Esophagus muscularis mucosa (tissue), 4 donors: ENCODE results near the gene ATAD1. TPM values are rescaled to one million over a fixed set of nuclear protein-coding genes. Genes with fewer than 3 reads are reported as not detected.
"Not testable (repeated sequence)": the region's sequence is repeated elsewhere in the genome, so short reads cannot be mapped to it uniquely, and the experiment has no call there.

Experiments
- DNase-seq: peaks from one replicate; pipeline ENCODE4 v3.0.0-alpha.2; 2017; ENCODE audit errors: extremely low spot score
- H3K27ac ChIP-seq, 4 donors: fragments of 200-600 bp; sonication (generic); replicated peaks in 1 of 4; 1 replicate in 3 of 4; 2 replicates in 1 of 4; pipeline ENCODE4 v1.5.1; 2016 to 2019; ENCODE audit warnings: mild to moderate bottlenecking in 1 of 4
- H3K27me3 ChIP-seq, 4 donors: fragments of 200-600 bp; sonication (generic); one replicate each; pipeline versions ENCODE4 v1.5.1 to v1.6.0; 2016 to 2019
- H3K36me3 ChIP-seq, 4 donors: fragments of 200-600 bp; sonication (generic); one replicate each; pipeline ENCODE4 v1.5.1; 2016 to 2019
- H3K4me1 ChIP-seq, 4 donors: fragments of 200-600 bp; sonication (generic); one replicate each; pipeline ENCODE4 v1.5.1; 2016 to 2019
- H3K4me3 ChIP-seq, 4 donors: fragments of 200-600 bp; sonication (generic); 1 replicate in 2 of 4; 2 replicates in 2 of 4; pipeline ENCODE4 v1.5.1; 2016 to 2019; ENCODE audit warnings: mild to moderate bottlenecking in 4 of 4, moderate library complexity in 1 of 4
- H3K9me3 ChIP-seq, 4 donors: fragments of 200-600 bp; sonication (generic); 1 replicate in 3 of 4; 2 replicates in 1 of 4; pipeline ENCODE4 v1.5.1; 2016 to 2019
- EP300 ChIP-seq: sonication (generic); formaldehyde crosslinking; IDR thresholded peaks from one replicate; pipeline ENCODE4 v1.6.1; 2017; ENCODE audit warnings: antibody characterized with exemption
- POLR2A ChIP-seq: fragments of 450-650 bp; IDR thresholded peaks from one replicate; pipeline ENCODE4 v1.6.1; 2017; ENCODE audit warnings: antibody characterized with exemption, moderate library complexity, mild to moderate bottlenecking, low read depth
- POLR2AphosphoS5 ChIP-seq, 2 donors: sonication (generic); formaldehyde crosslinking; IDR thresholded peaks; one replicate each; pipeline ENCODE4 v1.6.1; 2017; ENCODE audit warnings: antibody characterized with exemption in 2 of 2
- WGBS: methylation state at CpG from one replicate; pipeline ENCODE4 v1.1.5; 2018; 5-methylcytosine and 5-hydroxymethylcytosine counted together
- intact Hi-C: fragments of 100-400 bp; cut with DNase I; formaldehyde crosslinking; loops from one replicate; pipeline ENCODE4 v1.15.1; 2023
- total RNA-seq, 4 donors: library from RNA; depleted of rRNA; stranded (reverse); fragments of >200 nt; gene quantifications; one replicate each; pipeline versions ENCODE4 v1.1.0 to v1.2.1, GENCODE V29; 2016
- TF ChIP-seq, protein P1 (sequence below), 3 experiments: fragments of 200-600 bp in 2 of 3; fragments of 450-650 bp in 1 of 3; sonication (generic) in 2 of 3; IDR thresholded peaks; one replicate each; pipeline ENCODE4 v1.5.1; 2017 to 2019; ENCODE audit warnings: antibody characterized with exemption in 3 of 3, mild to moderate bottlenecking in 2 of 3, moderate library complexity in 1 of 3

Gene ATAD1
- total RNA-seq, 4 donors from 2014 or later, result 29.1 to 41.3 (median 36.1) TPM

GRCh38 chr10:87864496-87865059 lies 46.6 kb upstream of the ATAD1 start:
- 2% methylated on average over 16 of the region's 16 CpGs for WGBS
- Histone ChIP-seq H3K36me3 (no peaks in the 10 kb centered on the region), H3K4me1 (peaks cover 14 to 42% (median 36%) of the 10 kb centered on the region in 4 donors), H3K27ac (peak overlapping the region; percentile 93 to 99 (median 98)), H3K4me3 (peak overlapping the region; percentile 79 to 95 (median 87)), H3K9me3 (no peaks in the 10 kb centered on the region), H3K27me3 (no peaks in the 10 kb centered on the region)
- DNase-seq, result no peak
- TF ChIP-seq POLR2A, result no peak
- TF ChIP-seq, protein P1, sequence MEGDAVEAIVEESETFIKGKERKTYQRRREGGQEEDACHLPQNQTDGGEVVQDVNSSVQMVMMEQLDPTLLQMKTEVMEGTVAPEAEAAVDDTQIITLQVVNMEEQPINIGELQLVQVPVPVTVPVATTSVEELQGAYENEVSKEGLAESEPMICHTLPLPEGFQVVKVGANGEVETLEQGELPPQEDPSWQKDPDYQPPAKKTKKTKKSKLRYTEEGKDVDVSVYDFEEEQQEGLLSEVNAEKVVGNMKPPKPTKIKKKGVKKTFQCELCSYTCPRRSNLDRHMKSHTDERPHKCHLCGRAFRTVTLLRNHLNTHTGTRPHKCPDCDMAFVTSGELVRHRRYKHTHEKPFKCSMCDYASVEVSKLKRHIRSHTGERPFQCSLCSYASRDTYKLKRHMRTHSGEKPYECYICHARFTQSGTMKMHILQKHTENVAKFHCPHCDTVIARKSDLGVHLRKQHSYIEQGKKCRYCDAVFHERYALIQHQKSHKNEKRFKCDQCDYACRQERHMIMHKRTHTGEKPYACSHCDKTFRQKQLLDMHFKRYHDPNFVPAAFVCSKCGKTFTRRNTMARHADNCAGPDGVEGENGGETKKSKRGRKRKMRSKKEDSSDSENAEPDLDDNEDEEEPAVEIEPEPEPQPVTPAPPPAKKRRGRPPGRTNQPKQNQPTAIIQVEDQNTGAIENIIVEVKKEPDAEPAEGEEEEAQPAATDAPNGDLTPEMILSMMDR (IDR thresholded peaks at IDR 0.05), result no peak
- no peak for TF ChIP-seq POLR2AphosphoS5 (IDR thresholded peaks at IDR 0.05)
- no peak for TF ChIP-seq EP300
- intact Hi-C loops, result loop anchor here (5.0 kb wide), 2 partner anchors 47 to 88 kb away; partner anchors contain the start of gene ATAD1

- intact Hi-C loops, result loop anchor here (5.0 kb wide), 1 partner anchor 47 kb away; the partner anchor contains the start of gene ATAD1
- DNase-seq, H3K27me3 ChIP-seq, H3K36me3 ChIP-seq, H3K9me3 ChIP-seq: not testable (repeated sequence)
- H3K27ac ChIP-seq, result peak overlapping the region; percentile 93 to 99 (median 98)
- H3K4me3 ChIP-seq, result peak overlapping the region; percentile 79 to 95 (median 87)
- 0% methylated on average over 1 of the region's 47 CpGs for WGBS
- H3K4me1 ChIP-seq, result peaks cover 9 to 37% (median 31%) of the 10 kb centered on the region in 4 donors
Observed at GRCh38 chr10:87863951-87864495, 46.0 kb upstream of the ATAD1 start.

DNA sequence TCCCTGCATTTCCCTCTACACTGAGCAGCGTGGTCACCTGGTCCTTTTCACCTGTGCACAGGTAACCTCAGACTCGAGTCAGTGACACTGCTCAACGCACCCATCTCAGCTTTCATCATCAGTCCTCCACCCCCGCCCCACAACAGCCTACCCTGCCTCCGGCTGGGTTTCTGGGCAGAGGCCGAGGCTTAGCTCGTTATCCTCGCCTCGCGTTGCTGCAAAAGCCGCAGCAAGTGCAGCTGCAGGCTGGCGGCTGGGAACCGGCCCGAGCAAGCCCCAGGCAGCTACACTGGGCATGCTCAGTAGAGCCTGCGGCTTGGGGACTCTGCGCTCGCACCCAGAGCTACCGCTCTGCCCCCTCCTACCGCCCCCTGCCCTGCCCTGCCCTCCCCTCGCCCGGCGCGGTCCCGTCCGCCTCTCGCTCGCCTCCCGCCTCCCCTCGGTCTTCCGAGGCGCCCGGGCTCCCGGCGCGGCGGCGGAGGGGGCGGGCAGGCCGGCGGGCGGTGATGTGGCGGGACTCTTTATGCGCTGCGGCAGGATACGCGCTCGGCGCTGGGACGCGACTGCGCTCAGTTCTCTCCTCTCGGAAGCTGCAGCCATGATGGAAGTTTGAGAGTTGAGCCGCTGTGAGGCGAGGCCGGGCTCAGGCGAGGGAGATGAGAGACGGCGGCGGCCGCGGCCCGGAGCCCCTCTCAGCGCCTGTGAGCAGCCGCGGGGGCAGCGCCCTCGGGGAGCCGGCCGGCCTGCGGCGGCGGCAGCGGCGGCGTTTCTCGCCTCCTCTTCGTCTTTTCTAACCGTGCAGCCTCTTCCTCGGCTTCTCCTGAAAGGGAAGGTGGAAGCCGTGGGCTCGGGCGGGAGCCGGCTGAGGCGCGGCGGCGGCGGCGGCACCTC lies 45.3 kb upstream of the ATAD1 start, which contains the start of the genes KLLN and PTEN:
KLLN (minus strand) TSS at position 481 of the 891 bp plus-strand sequence. CDS start 1,046 bp downstream, outside the sequence.
PTEN (plus strand) TSS at position 573 of the 891 bp plus-strand sequence. CDS start 845 bp downstream, outside the sequence.
- Histone ChIP-seq H3K4me3 (peak within 1 kb of the TSS; percentile 79 to 95 (median 87)), H3K9me3 (no peaks in the 10 kb centered on the region), H3K27ac (peak within 1 kb of the TSS; percentile 93 to 99 (median 98)), H3K36me3 (no peaks in the 10 kb centered on the region), H3K4me1 (peaks cover 9 to 29% (median 23%) of the 10 kb centered on the region in 4 donors), H3K27me3 (no peaks in the 10 kb centered on the region)
- WGBS, result under 1% methylated on average over 25 of the region's 89 CpGs
- peak; percentile 96 for DNase-seq
- intact Hi-C loops, result loop anchor here (5.0 kb wide), 1 partner anchor 46 kb away; the partner anchor contains the start of gene ATAD1
- peak; percentile 34 for TF ChIP-seq POLR2A
- TF ChIP-seq EP300, result no peak
- peak; percentile 90 to 94 for TF ChIP-seq POLR2AphosphoS5 (IDR thresholded peaks at IDR 0.05)

DNA sequence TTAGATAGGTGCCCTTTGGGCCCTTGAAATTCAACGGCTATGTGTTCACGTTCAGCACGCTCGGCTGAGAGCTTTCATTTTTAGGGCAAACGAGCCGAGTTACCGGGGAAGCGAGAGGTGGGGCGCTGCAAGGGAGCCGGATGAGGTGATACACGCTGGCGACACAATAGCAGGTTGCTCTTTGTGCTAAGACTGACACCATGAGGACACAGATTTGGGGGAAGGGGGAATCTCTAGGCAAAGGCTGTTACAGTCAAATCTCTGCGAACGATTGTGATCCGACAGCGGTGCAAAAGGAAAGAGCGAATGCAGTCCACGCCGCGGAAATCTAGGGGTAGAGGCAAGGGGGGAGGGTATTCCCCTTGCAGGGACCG lies 44.6 kb upstream of the ATAD1 start:
- intact Hi-C loops, result loop anchor here (5.0 kb wide), 1 partner anchor 45 kb away; the partner anchor contains the start of gene ATAD1
- 0% methylated on average over 21 of the region's 21 CpGs for WGBS
- no peaks in the 10 kb centered on the region for H3K27me3 ChIP-seq
- H3K4me1 ChIP-seq, result peaks cover 9 to 23% (median 18%) of the 10 kb centered on the region in 4 donors
- H3K4me3 ChIP-seq, result peak overlapping the region; percentile 79 to 95 (median 87)
- H3K36me3 ChIP-seq, result no peaks in the 10 kb centered on the region
- no peak for DNase-seq
- H3K27ac ChIP-seq, result peak overlapping the region; percentile 93 to 99 (median 98)
- no peaks in the 10 kb centered on the region for H3K9me3 ChIP-seq
- TF ChIP-seq POLR2AphosphoS5 (IDR thresholded peaks at IDR 0.05) (no peak), POLR2A (no peak), EP300 (no peak)
- TF ChIP-seq, protein P1 (IDR thresholded peaks at IDR 0.05), result no peak

GRCh38 chr10:87861953-87862678 lies 44.1 kb upstream of the ATAD1 start:
- H3K4me3 ChIP-seq, result peak overlapping the region; percentile 79 to 95 (median 87)

More at GRCh38 chr10:87861953-87862678, 44.1 kb upstream of the ATAD1 start:
- Histone ChIP-seq H3K9me3 (no peaks in the 10 kb centered on the region), H3K27ac (peak overlapping the region; percentile 93 to 99 (median 98)), H3K4me1 (peaks cover 9 to 18% (median 14%) of the 10 kb centered on the region in 4 donors), H3K27me3 (no peaks in the 10 kb centered on the region), H3K36me3 (no peaks in the 10 kb centered on the region)
- WGBS, result under 1% methylated on average over 29 of the region's 57 CpGs
- DNase-seq, result peak; percentile 98
- peak; percentile 62 for TF ChIP-seq POLR2A
- peak; percentile 86 to 88 for TF ChIP-seq POLR2AphosphoS5 (IDR thresholded peaks at IDR 0.05)
- TF ChIP-seq, protein P1 (IDR thresholded peaks at IDR 0.05), result no peak
- TF ChIP-seq EP300, result no peak
- intact Hi-C loops, result loop anchor here (5.0 kb wide), 1 partner anchor 45 kb away; the partner anchor contains the start of gene ATAD1
